HG02623 (cell line): ENCODE measurements around the gene NCKAP5L.
"Not testable (repeated sequence)": the region's sequence is repeated elsewhere in the genome, so short reads cannot be mapped to it uniquely, and the experiment has no call there.

ENCODE experiments used
- ATAC-seq: cut with Tn5 transposase; IDR thresholded peaks from one replicate; pipeline ENCODE4 v1.9.1; 2021; ENCODE audit warnings: moderate library complexity; ENCODE audit not compliant: unreplicated experiment

NCKAP5L gene

GRCh38 chr12:49828133-49829091 lies at the start of gene NCKAP5L:
NCKAP5L (minus strand) TSS chr12:49828413; CDS start chr12:49804044, 24,369 bp downstream.
- ATAC-seq: peak; percentile 83

- no peak for ATAC-seq
Measured at GRCh38 chr12:49877066-49877465, 48.9 kb upstream of the NCKAP5L start.

GRCh38 chr12:49876070-49876469 lies 47.9 kb upstream of the NCKAP5L start:
- no peak for ATAC-seq

GRCh38 chr12:49875115-49875720 lies 47.0 kb upstream of the NCKAP5L start:
- no peak for ATAC-seq

- ATAC-seq: no peak
Measured at GRCh38 chr12:49874142-49874897, 46.1 kb upstream of the NCKAP5L start.

GRCh38 chr12:49873361-49873934 lies 45.2 kb upstream of the NCKAP5L start:
- no peak for ATAC-seq

GRCh38 chr12:49872781-49873181 lies 44.6 kb upstream of the NCKAP5L start:
- ATAC-seq: no peak

GRCh38 chr12:49872381-49872780 lies 44.2 kb upstream of the NCKAP5L start:
- ATAC-seq: no peak

GRCh38 chr12:49871811-49872251 lies 43.6 kb upstream of the NCKAP5L start:
- not testable (repeated sequence) for ATAC-seq

GRCh38 chr12:49871263-49871561 lies 43.0 kb upstream of the NCKAP5L start:
- ATAC-seq: no peak

GRCh38 chr12:49870501-49871262 lies 42.5 kb upstream of the NCKAP5L start:
- ATAC-seq: no peak

GRCh38 chr12:49869816-49870500 lies 41.7 kb upstream of the NCKAP5L start:
- ATAC-seq: no peak

- ATAC-seq: no peak
Measured at GRCh38 chr12:49868952-49869815, 41.0 kb upstream of the NCKAP5L start.

GRCh38 chr12:49868449-49868848 lies 40.2 kb upstream of the NCKAP5L start:
- ATAC-seq: no peak

GRCh38 chr12:49867570-49868341 lies 39.5 kb upstream of the NCKAP5L start:
- ATAC-seq: no peak

GRCh38 chr12:49866859-49867569 lies 38.8 kb upstream of the NCKAP5L start:
- ATAC-seq: no peak

- ATAC-seq: no peak
Measured at GRCh38 chr12:49865782-49866135, 37.5 kb upstream of the NCKAP5L start.
